Kidney epithelial cell (primary cell): ENCODE results near the gene DNAH14. TPM values are rescaled to one million over a fixed set of nuclear protein-coding genes. Genes with fewer than 3 reads are reported as not detected.
"Not testable (repeated sequence)": the region's sequence is repeated elsewhere in the genome, so short reads cannot be mapped to it uniquely, and the experiment has no call there.

Source experiments
- DNase-seq: peaks from one replicate; pipeline ENCODE4 v3.0.0-alpha.2; 2010; ENCODE audit warnings: low read depth
- H3K27me3 ChIP-seq: 2 replicates; pipeline ENCODE4 v1.6.0; 2011; ENCODE audit warnings: low read length; ENCODE audit not compliant: control insufficient read depth, insufficient read depth
- H3K36me3 ChIP-seq: 2 replicates; pipeline ENCODE4 v1.5.1; 2011; ENCODE audit warnings: low read length; ENCODE audit not compliant: control insufficient read depth, insufficient read depth
- H3K4me3 ChIP-seq: 2 replicates; pipeline ENCODE4 v1.5.1; 2011; ENCODE audit warnings: low read depth, mild to moderate bottlenecking, control low read depth, low read length
- total RNA-seq: library from RNA; depleted of rRNA; stranded (reverse); fragments of >200 nt; gene quantifications from 2 replicates; pipeline ENCODE4 v1.2.3, GENCODE V29; 2015
- TF ChIP-seq, protein P1 (sequence below): IDR thresholded peaks from 2 replicates; pipeline ENCODE4 v1.5.1; 2011; ENCODE audit warnings: mild to moderate bottlenecking, moderate library complexity, low read length, control low read depth, inconsistent platforms; ENCODE audit not compliant: insufficient read depth, poor library complexity, severe bottlenecking

The DNAH14 gene
- total RNA-seq, 1 donor from 2014 or later = 30.8 TPM

- Histone ChIP-seq H3K36me3 (no peaks in the 10 kb centered on the region), H3K27me3 (no peaks in the 10 kb centered on the region), H3K4me3 (no peak overlapping the region)
- DNase-seq = no peak
- TF ChIP-seq, protein P1, sequence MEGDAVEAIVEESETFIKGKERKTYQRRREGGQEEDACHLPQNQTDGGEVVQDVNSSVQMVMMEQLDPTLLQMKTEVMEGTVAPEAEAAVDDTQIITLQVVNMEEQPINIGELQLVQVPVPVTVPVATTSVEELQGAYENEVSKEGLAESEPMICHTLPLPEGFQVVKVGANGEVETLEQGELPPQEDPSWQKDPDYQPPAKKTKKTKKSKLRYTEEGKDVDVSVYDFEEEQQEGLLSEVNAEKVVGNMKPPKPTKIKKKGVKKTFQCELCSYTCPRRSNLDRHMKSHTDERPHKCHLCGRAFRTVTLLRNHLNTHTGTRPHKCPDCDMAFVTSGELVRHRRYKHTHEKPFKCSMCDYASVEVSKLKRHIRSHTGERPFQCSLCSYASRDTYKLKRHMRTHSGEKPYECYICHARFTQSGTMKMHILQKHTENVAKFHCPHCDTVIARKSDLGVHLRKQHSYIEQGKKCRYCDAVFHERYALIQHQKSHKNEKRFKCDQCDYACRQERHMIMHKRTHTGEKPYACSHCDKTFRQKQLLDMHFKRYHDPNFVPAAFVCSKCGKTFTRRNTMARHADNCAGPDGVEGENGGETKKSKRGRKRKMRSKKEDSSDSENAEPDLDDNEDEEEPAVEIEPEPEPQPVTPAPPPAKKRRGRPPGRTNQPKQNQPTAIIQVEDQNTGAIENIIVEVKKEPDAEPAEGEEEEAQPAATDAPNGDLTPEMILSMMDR = no peak
These were observed 222.6 kb downstream of the DNAH14 start for GRCh38 chr1:225152061-225152460.

DNA sequence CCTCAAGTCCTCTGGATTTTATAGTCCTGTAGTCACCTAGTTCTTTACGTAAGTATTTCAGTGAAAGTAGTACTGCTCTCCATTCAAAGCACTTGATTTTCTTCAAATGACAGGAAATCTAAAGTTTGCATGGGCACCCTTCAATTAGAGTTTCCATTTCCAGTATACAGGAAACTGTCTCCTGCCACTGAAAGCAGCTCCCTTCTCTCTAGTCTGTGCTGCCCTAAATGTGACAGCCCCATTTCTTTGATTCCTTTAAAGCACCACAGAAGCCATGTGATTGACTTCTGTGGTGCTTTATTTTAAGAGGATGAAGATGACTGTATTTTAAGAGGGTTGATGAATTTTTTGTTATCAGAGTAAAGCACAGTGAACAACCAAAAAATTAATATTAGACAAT is 226.1 kb downstream of the DNAH14 start:
- DNase-seq = no peak
- H3K27me3 ChIP-seq = no peaks in the 10 kb centered on the region
- H3K36me3 ChIP-seq = no peaks in the 10 kb centered on the region
- H3K4me3 ChIP-seq = no peak overlapping the region
- TF ChIP-seq, protein P1 = no peak

GRCh38 chr1:225156254-225156653 is 226.8 kb downstream of the DNAH14 start:
- H3K27me3 ChIP-seq = no peaks in the 10 kb centered on the region
- TF ChIP-seq, protein P1 = no peak
- no peak for DNase-seq
- H3K4me3 ChIP-seq = no peak overlapping the region
- H3K36me3 ChIP-seq = no peaks in the 10 kb centered on the region

- H3K4me3 ChIP-seq = no peak overlapping the region
- H3K27me3 ChIP-seq = no peaks in the 10 kb centered on the region
- H3K36me3 ChIP-seq = no peaks in the 10 kb centered on the region
- TF ChIP-seq, protein P1 = no peak
- no peak for DNase-seq
These were observed 228.8 kb downstream of the DNAH14 start for GRCh38 chr1:225158291-225158690.

DNA sequence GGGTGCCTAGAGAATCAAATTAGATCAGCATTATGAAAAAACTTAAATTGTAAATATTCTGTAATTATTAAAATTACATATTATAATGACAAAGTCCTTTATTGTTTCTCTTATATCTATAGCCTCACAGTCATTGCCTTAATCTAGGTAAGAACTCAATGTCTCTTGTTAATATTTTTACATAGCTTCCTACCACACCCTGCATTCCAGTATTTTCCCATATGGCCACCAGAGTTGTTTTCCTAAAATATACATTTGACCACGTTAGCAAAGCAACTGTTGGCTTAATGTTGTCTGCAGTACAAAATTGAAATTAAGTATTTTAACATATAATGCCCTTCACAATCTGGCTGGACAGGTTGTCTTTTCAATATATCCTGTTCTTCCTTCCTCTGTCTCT is 230.3 kb downstream of the DNAH14 start:
- Histone ChIP-seq H3K36me3 (no peaks in the 10 kb centered on the region), H3K27me3 (no peaks in the 10 kb centered on the region), H3K4me3 (no peak overlapping the region)
- DNase-seq = no peak
- TF ChIP-seq, protein P1 = no peak

DNA sequence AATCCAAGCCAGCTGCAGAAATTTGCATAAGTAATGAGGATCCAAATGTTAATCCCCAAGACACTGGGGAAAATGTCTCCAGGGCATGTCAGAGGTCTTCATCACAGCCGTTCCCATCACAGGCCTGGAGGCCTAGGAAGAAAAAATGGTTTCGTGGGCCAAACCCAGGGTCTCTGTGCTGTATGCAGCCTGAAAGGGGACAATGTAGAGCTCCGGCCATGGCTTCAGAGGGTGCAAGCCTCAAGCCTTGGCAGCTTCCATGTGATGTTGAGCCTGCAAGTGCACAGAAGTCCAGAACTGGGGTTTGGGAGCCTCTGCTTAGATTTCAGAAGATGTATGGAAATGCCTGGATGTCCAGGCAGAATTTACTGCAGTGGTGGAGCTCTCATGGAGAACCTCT is 247.9 kb downstream of the DNAH14 start:
- not testable (repeated sequence) for DNase-seq, H3K36me3 ChIP-seq, H3K27me3 ChIP-seq, H3K4me3 ChIP-seq
